Naive thymus-derived CD4-positive, alpha-beta T cell (primary cell): ENCODE data around the gene GRIPAP1. TPM values are rescaled to one million over a fixed set of nuclear protein-coding genes. Genes with fewer than 3 reads are reported as not detected.

Source experiments
- polyA plus RNA-seq, 2 donors: library from polyadenylated mRNA; unstranded; fragments of 300-500 nt; fragmentation: Illumina TruSeq; gene quantifications; one replicate each; pipeline ENCODE4 v1.2.3, GENCODE V29; 2021
- total RNA-seq, 6 experiments: library from RNA in 5 of 6; stranded (reverse) in 5 of 6; gene quantifications; 1 replicate in 5 of 6; 2 replicates in 1 of 6; pipeline ENCODE4 v1.2.3 and lab custom pipeline; 2021 to 2026

The GRIPAP1 gene
- total and polyA plus RNA-seq, 7 experiments from 2014 or later, result 13.6 to 108 (median 103) TPM

Other genes with a start within 250 kb of the GRIPAP1 start
- not detected for gene GLOD5, start 240.5 kb downstream of the GRIPAP1 start, total RNA-seq
- gene GLOD5, start 240.5 kb downstream of the GRIPAP1 start, polyA plus RNA-seq, result not detected
- 1 to 10 TPM in 1 of 5 experiments, under 1 TPM in 1, not detected in 3; 0.45 to 1.2 TPM for gene GATA1, start 215.7 kb downstream of the GRIPAP1 start, total RNA-seq
- gene GATA1, start 215.7 kb downstream of the GRIPAP1 start, polyA plus RNA-seq, result not detected
- 100 to 1,000 TPM in 2 of 5 experiments, 10 to 100 TPM in 3; 84.3 to 135 (median 96.1) TPM for gene HDAC6, start 200.2 kb downstream of the GRIPAP1 start, total RNA-seq
- gene HDAC6, start 200.2 kb downstream of the GRIPAP1 start, polyA plus RNA-seq, result 10 to 100 TPM; 13.3 to 20.1 TPM
- not detected for gene ERAS, start 175.8 kb downstream of the GRIPAP1 start, total RNA-seq
- gene ERAS, start 175.8 kb downstream of the GRIPAP1 start, polyA plus RNA-seq, result not detected
- gene PCSK1N, start 166.7 kb downstream of the GRIPAP1 start, total RNA-seq, result 10 to 100 TPM in 1 of 5 experiments, 1 to 10 TPM in 3, under 1 TPM in 1; 0.36 to 14.0 (median 3.5) TPM
- 1 to 10 TPM; 6.0 to 7.9 TPM for gene PCSK1N, start 166.7 kb downstream of the GRIPAP1 start, polyA plus RNA-seq
- 10 to 100 TPM; 41.1 to 46.6 (median 44.2) TPM for gene TIMM17B, start 104.5 kb downstream of the GRIPAP1 start, total RNA-seq
- 10 to 100 TPM; 55.8 to 57.0 TPM for gene TIMM17B, start 104.5 kb downstream of the GRIPAP1 start, polyA plus RNA-seq
- gene PQBP1, start 104.3 kb downstream of the GRIPAP1 start, total RNA-seq, result 10 to 100 TPM; 64.1 to 89.5 (median 74.6) TPM
- 100 to 1,000 TPM; 110 to 125 TPM for gene PQBP1, start 104.3 kb downstream of the GRIPAP1 start, polyA plus RNA-seq
- gene SLC35A2, start 90.6 kb downstream of the GRIPAP1 start, total RNA-seq, result 10 to 100 TPM; 13.9 to 36.7 (median 18.5) TPM
- 1 to 10 TPM; 6.7 to 8.1 TPM for gene SLC35A2, start 90.6 kb downstream of the GRIPAP1 start, polyA plus RNA-seq
- gene PIM2, start 83.2 kb downstream of the GRIPAP1 start, total RNA-seq, result 100 to 1,000 TPM; 144 to 321 (median 276) TPM
- 100 to 1,000 TPM; 401 to 463 TPM for gene PIM2, start 83.2 kb downstream of the GRIPAP1 start, polyA plus RNA-seq
- gene OTUD5, start 44.7 kb downstream of the GRIPAP1 start, total RNA-seq, result 10 to 100 TPM; 62.5 to 95.5 (median 90.4) TPM
- 10 to 100 TPM; 17.2 to 33.8 TPM for gene OTUD5, start 44.7 kb downstream of the GRIPAP1 start, polyA plus RNA-seq
- gene KCND1, start 30.4 kb downstream of the GRIPAP1 start, total RNA-seq, result 1 to 10 TPM; 1.4 to 5.8 (median 2.3) TPM
- gene KCND1, start 30.4 kb downstream of the GRIPAP1 start, polyA plus RNA-seq, result under 1 TPM in 1 of 2 donors, not detected in 1; 0.07 TPM
- 10 to 100 TPM; 26.2 to 54.2 (median 30.5) TPM for gene TFE3, start 41.1 kb upstream of the GRIPAP1 start, total RNA-seq
- 1 to 10 TPM; 2.2 to 4.3 TPM for gene TFE3, start 41.1 kb upstream of the GRIPAP1 start, polyA plus RNA-seq
- 10 to 100 TPM in 4 of 5 experiments, 1 to 10 TPM in 1; 7.6 to 15.1 (median 11.3) TPM for gene CCDC120, start 56.7 kb upstream of the GRIPAP1 start, total RNA-seq
- 1 to 10 TPM; 1.3 to 1.6 TPM for gene CCDC120, start 56.7 kb upstream of the GRIPAP1 start, polyA plus RNA-seq
- 10 to 100 TPM; 15.9 to 28.3 (median 20.4) TPM for gene PRAF2, start 71.7 kb upstream of the GRIPAP1 start, total RNA-seq
- gene PRAF2, start 71.7 kb upstream of the GRIPAP1 start, polyA plus RNA-seq, result 10 to 100 TPM; 46.1 to 56.4 TPM
- 100 to 1,000 TPM in 2 of 5 experiments, 10 to 100 TPM in 3; 51.4 to 115 (median 80.0) TPM for gene WDR45, start 77.6 kb upstream of the GRIPAP1 start, total RNA-seq
- gene WDR45, start 77.6 kb upstream of the GRIPAP1 start, polyA plus RNA-seq, result 10 to 100 TPM; 38.3 to 54.2 TPM
- 10 to 100 TPM; 11.3 to 30.9 (median 18.9) TPM for gene GPKOW, start 121.5 kb upstream of the GRIPAP1 start, total RNA-seq
- 10 to 100 TPM; 30.7 to 42.4 TPM for gene GPKOW, start 121.5 kb upstream of the GRIPAP1 start, polyA plus RNA-seq
- gene MAGIX, start 160.5 kb upstream of the GRIPAP1 start, total RNA-seq, result 1 to 10 TPM; 1.5 to 2.6 (median 2.1) TPM
- 1 to 10 TPM in 1 of 2 donors, under 1 TPM in 1; 0.38 to 1.0 TPM for gene MAGIX, start 160.5 kb upstream of the GRIPAP1 start, polyA plus RNA-seq
- gene PLP2, start 169.6 kb upstream of the GRIPAP1 start, total RNA-seq, result 100 to 1,000 TPM in 1 of 5 experiments, 10 to 100 TPM in 4; 64.2 to 132 (median 90.5) TPM
- gene PLP2, start 169.6 kb upstream of the GRIPAP1 start, polyA plus RNA-seq, result 100 to 1,000 TPM; 100 to 129 TPM
- 10 to 100 TPM in 1 of 5 experiments, 1 to 10 TPM in 4; 7.2 to 19.8 (median 9.2) TPM for gene PRICKLE3, start 184.1 kb upstream of the GRIPAP1 start, total RNA-seq
- gene PRICKLE3, start 184.1 kb upstream of the GRIPAP1 start, polyA plus RNA-seq, result 1 to 10 TPM; 1.4 to 4.2 TPM
- 1 to 10 TPM in 3 of 5 experiments, under 1 TPM in 2; 0.35 to 2.2 (median 1.1) TPM for gene SYP, start 197.9 kb upstream of the GRIPAP1 start, total RNA-seq
- gene SYP, start 197.9 kb upstream of the GRIPAP1 start, polyA plus RNA-seq, result under 1 TPM; 0.26 to 0.53 TPM
- 1 to 10 TPM in 4 of 5 experiments, under 1 TPM in 1; 0.58 to 2.2 (median 1.3) TPM for gene CACNA1F, start 231.1 kb upstream of the GRIPAP1 start, total RNA-seq
- gene CACNA1F, start 231.1 kb upstream of the GRIPAP1 start, polyA plus RNA-seq, result under 1 TPM in 1 of 2 donors, not detected in 1; 0.12 TPM
- gene CCDC22, start 233.2 kb upstream of the GRIPAP1 start, total RNA-seq, result 10 to 100 TPM; 19.0 to 34.0 (median 27.6) TPM
- gene CCDC22, start 233.2 kb upstream of the GRIPAP1 start, polyA plus RNA-seq, result 10 to 100 TPM; 25.3 to 34.9 TPM